Panc1 (cell line): Measurements from ENCODE around the gene KCTD19. TPM values are rescaled to one million over a fixed set of nuclear protein-coding genes. Genes with fewer than 3 reads are reported as not detected.

ENCODE experiments used
- ATAC-seq: fragments of 200-7000 bp; cut with Tn5 transposase; 2 replicates; pipeline ENCODE4 v1.9.1; 2020; ENCODE audit warnings: mild to moderate bottlenecking, moderate library complexity
- BruUV-seq: library from RNA; stranded (reverse); fragments of 400-500 nt; replicated peaks from 2 replicates; lab custom pipeline; 2021; lab: Mats Ljungman, UMichigan
- CTCF ChIA-PET: fragments of 300-600 bp; sonication (Branson Sonifier 250); formaldehyde crosslinking; loops from one replicate; lab custom pipeline; 2022; ENCODE audit warnings: antibody characterized with exemption; lab: Charles Lee
- POLR2A ChIA-PET: fragments of 300-600 bp; sonication (Branson Sonifier 250); formaldehyde crosslinking; loops from one replicate; lab custom pipeline; 2022; ENCODE audit warnings: antibody characterized with exemption; lab: Charles Lee
- DNase-seq: peaks from one replicate; pipeline ENCODE4 v3.0.0-alpha.2; 2010; ENCODE audit warnings: low read depth, low spot score
- H3K27ac ChIP-seq: 2 replicates; pipeline ENCODE4 v1.5.1; 2011; ENCODE audit warnings: mild to moderate bottlenecking, low read length, inconsistent platforms
- H3K27me3 ChIP-seq: fragments of 200-500 bp; sonication (Bioruptor generic); 2 replicates; pipeline ENCODE4 v1.6.0; 2014; ENCODE audit warnings: low read length, inconsistent platforms; ENCODE audit not compliant: control insufficient read depth, insufficient read depth
- H3K36me3 ChIP-seq: fragments of 200-500 bp; sonication (Bioruptor generic); 2 replicates; pipeline ENCODE4 v1.5.1; 2014; ENCODE audit warnings: inconsistent platforms, mild to moderate bottlenecking, low read length, moderate library complexity; ENCODE audit not compliant: control insufficient read depth, insufficient read depth
- H3K4me1 ChIP-seq: 2 replicates; pipeline ENCODE4 v1.5.1; 2011; ENCODE audit warnings: inconsistent platforms, mild to moderate bottlenecking, low read length, moderate library complexity; ENCODE audit not compliant: control insufficient read depth, insufficient read depth
- H3K4me3 ChIP-seq, 2 experiments: 2 replicates each; pipeline ENCODE4 v1.5.1; 2011 to 2012; ENCODE audit warnings: low read depth in 2 of 2, low read length in 2 of 2, mild to moderate bottlenecking in 2 of 2, inconsistent platforms in 1 of 2, moderate library complexity in 1 of 2
- H3K9me3 ChIP-seq: fragments of 200-500 bp; sonication (Bioruptor generic); 2 replicates; pipeline ENCODE4 v1.5.1; 2014; ENCODE audit warnings: low read depth, mild to moderate bottlenecking, inconsistent platforms, low read length, moderate library complexity; ENCODE audit not compliant: control insufficient read depth, insufficient read depth
- CTCF ChIP-seq: fragments of 450-650 bp; IDR thresholded peaks from 2 replicates; pipeline ENCODE4 v1.5.1; 2017; ENCODE audit warnings: mild to moderate bottlenecking
- POLR2AphosphoS5 ChIP-seq: IDR thresholded peaks from 2 replicates; pipeline ENCODE4 v1.6.1; 2012; ENCODE audit warnings: mild to moderate bottlenecking, low read depth, low read length, moderate library complexity
- REST ChIP-seq, 2 experiments: IDR thresholded peaks; 2 replicates each; pipeline ENCODE4 v1.6.1; 2011 to 2012; ENCODE audit warnings: low read depth in 2 of 2, control low read depth in 1 of 2, low read length in 1 of 2, mild to moderate bottlenecking in 1 of 2, moderate library complexity in 1 of 2; ENCODE audit not compliant: insufficient read depth in 1 of 2
- SIN3A ChIP-seq: IDR thresholded peaks from 2 replicates; pipeline ENCODE4 v1.6.1; 2012; ENCODE audit warnings: low read depth, mild to moderate bottlenecking, low read length, moderate library complexity, borderline replicate concordance; ENCODE audit not compliant: insufficient read depth
- TCF7L2 ChIP-seq: IDR thresholded peaks from 2 replicates; pipeline ENCODE4 v1.6.1; 2011; ENCODE audit warnings: mild to moderate bottlenecking, low read depth, low read length, inconsistent platforms
- in situ Hi-C: cut with HindIII; loops from 2 replicates; pipeline ENCODE4 v1.10.0; 2016; ENCODE audit warnings: low sequenced_read_pairs, low pct_unique_long_range_greater_than_20kb
- intact Hi-C: fragments of 100-400 bp; cut with micrococcal nuclease; formaldehyde crosslinking; loops from one replicate; pipeline ENCODE4 v1.10.0; 2022; ENCODE audit not compliant: unreplicated experiment
- total RNA-seq: library from RNA; stranded (reverse); gene quantifications from one replicate; pipeline ENCODE4 v1.2.1, GENCODE V29; 2021; ENCODE audit not compliant: unreplicated experiment

Gene KCTD19
- total RNA-seq, 1 experiment from 2014 or later: 0.62 TPM

GRCh38 chr16:67244387-67245185 is 82.0 kb downstream of the KCTD19 start:
- no peaks in the 10 kb centered on the region for H3K27me3 ChIP-seq
- H3K27ac ChIP-seq: no peak overlapping the region
- no peaks in the 10 kb centered on the region; the same call in 1 of the 2 replicates for H3K36me3 ChIP-seq
- H3K9me3 ChIP-seq: no peaks in the 10 kb centered on the region
- no peak for TF ChIP-seq REST (IDR thresholded peaks at IDR 0.05; ENCODE audit: insufficient read depth in 1 of 2, low read depth in 2 of 2, low read length in 1 of 2)
- TF ChIP-seq POLR2AphosphoS5: no peak
- no peak for TF ChIP-seq CTCF
- no peak for TF ChIP-seq TCF7L2
- no peak for TF ChIP-seq SIN3A
- ChIA-PET POLR2A (no interaction called here), CTCF (no interaction called here)
- ATAC-seq (no peak), DNase-seq (no peak)
- peaks cover 12% of the 10 kb centered on the region for H3K4me1 ChIP-seq
- in situ Hi-C loops: no loop called here
- intact Hi-C loops: no loop called here
- H3K4me3 ChIP-seq: no peak overlapping the region
- no TSS peak for BruUV-seq

GRCh38 chr16:67243481-67243880 is 83.1 kb downstream of the KCTD19 start:
- CTCF ChIA-PET: no interaction called here
- intact Hi-C loops: no loop called here
- Histone ChIP-seq H3K9me3 (no peaks in the 10 kb centered on the region), H3K27ac (no peak overlapping the region), H3K36me3 (no peaks in the 10 kb centered on the region; the same call in 1 of the 2 replicates), H3K4me3 (no peak overlapping the region), H3K27me3 (no peaks in the 10 kb centered on the region), H3K4me1 (peaks cover 12% of the 10 kb centered on the region)
- DNase-seq (no peak), ATAC-seq (no peak)
- in situ Hi-C loops: no loop called here
- POLR2A ChIA-PET: no interaction called here
- BruUV-seq: no TSS peak
- TF ChIP-seq POLR2AphosphoS5: no peak
- TF ChIP-seq SIN3A: no peak
- TF ChIP-seq CTCF: no peak
- TF ChIP-seq TCF7L2: no peak
- no peak for TF ChIP-seq REST (IDR thresholded peaks at IDR 0.05; ENCODE audit: insufficient read depth in 1 of 2, low read depth in 2 of 2, low read length in 1 of 2)
